HG03469 (cell line): ENCODE results near the gene TMEM179.

ENCODE experiments used
- ATAC-seq: cut with Tn5 transposase; IDR thresholded peaks from one replicate; pipeline ENCODE4 v1.9.1; 2021; ENCODE audit warnings: mild to moderate bottlenecking, moderate library complexity, moderate number of reproducible peaks; ENCODE audit not compliant: unreplicated experiment

The TMEM179 gene

GRCh38 chr14:104600141-104600643 is 4.4 kb downstream of the TMEM179 start:
- no peak for ATAC-seq

- no peak for ATAC-seq
Observed at GRCh38 chr14:104599446-104599845, 5.1 kb downstream of the TMEM179 start.

GRCh38 chr14:104598910-104599273 is 5.7 kb downstream of the TMEM179 start:
- no peak for ATAC-seq

DNA sequence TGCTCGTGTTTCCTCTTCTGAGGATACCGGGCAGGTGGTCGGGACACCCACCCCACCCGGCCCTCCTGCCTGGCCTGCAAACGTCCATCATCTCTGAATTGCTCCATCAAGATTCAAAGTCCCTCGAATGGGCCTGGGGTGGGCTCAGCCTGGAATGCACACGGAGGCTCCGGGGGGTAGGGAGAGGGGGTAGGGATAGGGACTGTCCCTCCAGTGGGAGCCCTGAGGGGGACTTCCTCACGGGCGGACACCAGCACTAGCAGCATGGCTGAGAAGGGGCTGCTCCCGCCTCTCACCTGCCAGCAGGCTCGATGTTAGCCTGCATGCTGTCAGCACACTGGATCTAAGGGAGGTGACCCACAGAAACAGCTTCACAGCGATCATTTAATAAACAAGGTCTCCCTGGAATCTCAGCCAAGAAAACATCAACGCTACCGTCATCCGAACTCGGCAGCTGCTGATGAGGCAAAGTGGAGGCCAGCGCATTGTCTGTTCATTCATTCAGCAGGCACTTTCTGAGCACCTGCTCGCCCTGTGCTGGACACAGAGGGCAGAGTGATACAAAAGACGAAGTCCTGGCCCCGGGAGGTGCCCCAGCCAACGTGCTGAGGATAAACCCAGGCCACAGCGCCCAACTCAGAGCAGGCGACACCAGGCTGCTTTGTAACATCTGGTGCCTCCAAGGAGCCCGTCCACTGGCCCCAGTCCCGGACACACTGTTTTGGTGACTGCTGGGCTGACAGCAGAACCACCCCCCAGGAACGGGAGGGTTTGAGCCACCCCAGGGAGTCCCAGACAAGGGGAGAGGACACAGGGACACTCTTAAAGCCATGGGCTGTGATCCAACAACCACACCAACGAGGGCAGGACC is 6.3 kb downstream of the TMEM179 start:
- no peak for ATAC-seq

GRCh38 chr14:104597576-104597975 is 7.0 kb downstream of the TMEM179 start:
- no peak for ATAC-seq

GRCh38 chr14:104596927-104597351 is 7.6 kb downstream of the TMEM179 start:
- no peak for ATAC-seq

- ATAC-seq, result no peak
Observed at GRCh38 chr14:104596451-104596918, 8.1 kb downstream of the TMEM179 start.

DNA sequence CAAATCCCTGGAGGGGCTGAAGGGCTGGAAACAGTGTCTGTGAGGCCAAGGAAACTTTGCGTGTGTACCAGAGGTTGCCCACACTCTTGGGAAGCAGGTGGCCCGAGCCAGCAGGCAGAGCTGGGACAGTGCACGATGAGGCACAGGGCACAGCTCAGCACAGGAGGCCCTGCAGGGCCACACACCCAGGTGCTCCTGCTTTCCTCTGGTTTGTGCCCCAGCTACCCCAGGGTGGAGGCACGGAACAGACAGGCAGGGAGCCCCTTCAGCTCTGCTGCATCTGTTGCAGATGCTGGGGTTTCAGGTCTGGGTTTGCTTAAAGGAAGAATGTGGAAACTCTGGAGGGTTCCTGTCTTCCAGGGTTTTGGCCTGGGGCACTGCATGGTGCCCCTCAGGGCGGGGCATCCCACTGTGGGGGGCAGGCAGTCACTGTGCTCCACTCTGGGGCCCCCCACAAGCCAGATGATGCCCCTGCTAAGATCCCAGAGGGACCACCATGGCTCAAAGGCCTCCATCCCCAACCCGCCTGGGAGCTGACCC is 8.6 kb downstream of the TMEM179 start:
- no peak for ATAC-seq

GRCh38 chr14:104595116-104595675 is 9.4 kb downstream of the TMEM179 start:
- ATAC-seq, result no peak

DNA sequence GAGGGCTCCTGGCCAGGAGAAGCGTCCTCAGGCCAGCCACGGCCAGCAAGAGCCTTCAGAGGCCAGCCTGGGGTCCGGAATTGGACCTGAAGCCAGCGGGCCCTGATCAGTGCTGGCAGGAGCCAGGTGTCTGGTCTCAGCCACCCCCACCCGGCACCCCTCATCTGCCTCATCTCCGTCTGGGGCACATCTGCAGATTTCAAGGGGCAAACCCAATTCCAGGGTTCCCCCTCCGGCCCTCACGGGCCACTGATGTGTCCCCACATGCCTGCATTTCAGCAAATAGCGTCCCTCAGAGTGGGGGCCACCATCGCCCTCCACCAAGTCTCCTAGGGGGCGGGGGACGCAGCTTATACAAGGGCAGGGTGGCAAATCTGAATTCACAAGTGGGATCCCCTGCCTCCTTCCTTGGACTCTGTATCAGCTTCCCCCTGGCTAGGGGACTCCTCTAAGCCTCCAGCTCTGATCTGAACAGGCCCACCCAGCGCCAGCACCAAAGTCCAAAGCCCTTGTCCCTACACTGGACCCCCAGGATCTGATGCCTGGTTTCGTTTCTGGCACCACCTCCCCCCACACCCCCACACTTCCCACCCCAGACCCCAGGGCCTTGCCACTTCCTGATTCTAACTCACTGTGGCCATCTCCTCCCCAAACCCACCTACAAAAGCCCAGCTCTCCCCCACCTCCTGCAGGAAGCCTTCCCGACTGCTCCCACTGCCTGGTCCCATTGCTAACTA is 10.1 kb downstream of the TMEM179 start:
- no peak for ATAC-seq

DNA sequence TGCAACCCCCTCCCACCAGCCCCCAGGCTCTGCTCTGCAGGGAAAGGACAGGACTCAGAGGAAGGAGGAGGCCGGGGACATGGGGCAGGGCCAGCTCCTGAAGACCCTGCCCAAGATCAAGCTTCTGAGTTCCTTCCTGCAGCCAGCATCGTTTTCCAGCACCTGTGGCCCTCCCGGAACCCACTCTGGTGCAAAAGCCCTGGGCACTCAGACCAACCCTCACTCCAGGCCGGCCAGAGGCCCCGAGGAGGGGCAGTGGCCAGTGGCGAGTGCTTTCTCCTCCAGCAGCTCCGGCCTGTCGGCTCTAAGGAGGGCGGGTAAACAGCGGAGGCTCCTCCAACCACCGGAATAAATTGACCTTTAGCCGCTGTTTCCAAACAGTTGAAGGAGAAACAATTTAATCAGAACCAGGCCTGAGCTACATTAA is 10.8 kb downstream of the TMEM179 start:
- no peak for ATAC-seq

DNA sequence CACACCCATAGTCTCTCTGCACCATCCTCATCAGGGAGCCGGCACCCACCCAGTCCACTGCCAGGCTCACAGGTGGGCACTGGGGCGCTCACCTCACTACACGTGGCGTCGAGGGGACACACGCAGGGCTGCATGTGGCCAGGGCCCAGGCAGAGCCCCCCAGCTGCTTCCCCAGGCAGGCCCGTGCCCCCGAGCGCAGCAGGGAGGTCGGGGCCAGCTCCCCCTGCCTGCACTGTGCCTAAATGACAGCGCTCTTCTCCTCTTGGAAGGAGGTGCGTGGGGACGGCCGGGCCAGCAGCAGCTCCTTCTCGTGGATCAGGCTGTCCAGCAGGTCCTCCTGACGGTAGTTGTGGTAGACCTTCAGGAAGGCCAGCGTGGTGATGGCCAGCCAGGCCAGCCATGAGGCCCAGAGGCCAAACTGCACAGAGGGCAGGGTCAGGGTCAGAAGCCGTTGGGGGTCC is 11.3 kb downstream of the TMEM179 start:
- ATAC-seq, result no peak

DNA sequence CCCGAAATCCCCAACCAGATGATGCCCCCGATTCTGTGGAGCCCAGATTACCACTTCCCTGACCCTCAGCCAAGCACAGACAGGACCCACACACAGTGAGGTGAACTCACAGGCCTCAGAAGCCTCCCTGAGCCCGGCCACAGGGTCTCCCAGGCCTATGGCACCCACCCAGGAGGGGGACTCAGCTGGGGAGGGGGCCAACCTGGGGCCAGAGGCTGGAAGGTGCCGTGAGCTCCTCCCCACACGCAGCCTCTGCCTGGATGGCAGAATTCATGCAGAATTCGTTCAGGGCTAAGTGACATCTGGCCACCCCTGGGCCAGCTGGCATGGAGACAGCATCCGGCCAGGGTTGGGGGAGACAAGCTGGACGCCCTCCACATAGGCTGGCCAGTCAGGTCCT is 11.8 kb downstream of the TMEM179 start:
- ATAC-seq, result no peak

GRCh38 chr14:104592292-104592672 is 12.3 kb downstream of the TMEM179 start:
- no peak for ATAC-seq

DNA sequence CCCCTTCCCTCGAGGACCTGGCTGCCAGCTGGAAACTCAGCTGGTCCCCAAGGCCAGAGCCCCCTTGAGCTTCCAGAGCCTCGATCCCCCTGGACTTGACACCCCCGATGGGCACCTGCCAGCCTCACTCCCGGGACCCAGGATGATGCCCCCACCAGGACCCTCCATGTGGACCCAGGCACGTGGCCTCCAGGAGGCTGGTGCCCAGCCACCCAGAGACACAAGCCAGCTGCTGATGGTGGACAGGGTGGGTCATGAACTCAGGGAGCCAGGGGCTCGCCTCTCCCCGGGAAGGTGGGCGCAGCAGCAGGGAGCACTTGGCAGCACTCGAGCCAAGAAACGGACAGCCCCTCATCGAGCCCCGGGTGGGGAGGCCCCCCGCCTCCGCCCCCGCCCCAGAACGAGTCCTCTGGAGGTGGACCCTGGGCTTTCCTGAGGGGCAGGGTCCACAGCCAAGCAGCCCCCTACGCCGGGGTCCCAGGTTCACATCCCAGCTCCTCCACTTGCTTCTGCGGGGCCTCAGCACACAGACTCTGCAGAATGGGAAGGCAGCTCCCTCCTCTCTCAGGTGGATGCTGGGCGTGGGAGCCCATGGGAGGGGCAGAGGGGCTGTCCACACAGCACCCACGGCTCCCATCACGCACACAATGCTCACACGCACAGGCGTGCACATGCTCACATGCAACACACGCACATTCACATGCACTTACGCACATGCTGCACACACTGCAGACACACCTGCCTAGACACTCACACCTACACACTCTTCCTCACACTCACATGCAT is 12.9 kb downstream of the TMEM179 start:
- no peak for ATAC-seq

DNA sequence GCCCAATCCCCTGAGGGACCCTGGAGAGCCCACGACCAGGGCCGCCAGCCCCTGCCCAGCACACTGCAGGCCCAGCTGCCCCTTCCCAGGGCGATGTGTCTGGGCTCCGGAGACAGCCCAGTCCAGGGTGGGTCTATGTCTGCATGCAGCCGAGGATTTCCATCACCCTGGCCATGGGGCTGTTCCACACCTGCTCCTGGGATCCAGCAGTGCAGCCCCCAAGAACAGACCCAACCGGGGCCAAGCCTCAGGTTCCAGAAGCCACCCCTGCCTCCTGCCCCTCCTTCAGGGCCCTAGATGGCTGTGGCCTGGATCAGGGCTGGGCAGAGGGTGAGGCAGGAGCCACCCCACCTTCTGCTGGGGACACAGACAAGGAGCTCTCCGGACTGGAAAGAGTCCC is 13.5 kb downstream of the TMEM179 start:
- ATAC-seq, result no peak

DNA sequence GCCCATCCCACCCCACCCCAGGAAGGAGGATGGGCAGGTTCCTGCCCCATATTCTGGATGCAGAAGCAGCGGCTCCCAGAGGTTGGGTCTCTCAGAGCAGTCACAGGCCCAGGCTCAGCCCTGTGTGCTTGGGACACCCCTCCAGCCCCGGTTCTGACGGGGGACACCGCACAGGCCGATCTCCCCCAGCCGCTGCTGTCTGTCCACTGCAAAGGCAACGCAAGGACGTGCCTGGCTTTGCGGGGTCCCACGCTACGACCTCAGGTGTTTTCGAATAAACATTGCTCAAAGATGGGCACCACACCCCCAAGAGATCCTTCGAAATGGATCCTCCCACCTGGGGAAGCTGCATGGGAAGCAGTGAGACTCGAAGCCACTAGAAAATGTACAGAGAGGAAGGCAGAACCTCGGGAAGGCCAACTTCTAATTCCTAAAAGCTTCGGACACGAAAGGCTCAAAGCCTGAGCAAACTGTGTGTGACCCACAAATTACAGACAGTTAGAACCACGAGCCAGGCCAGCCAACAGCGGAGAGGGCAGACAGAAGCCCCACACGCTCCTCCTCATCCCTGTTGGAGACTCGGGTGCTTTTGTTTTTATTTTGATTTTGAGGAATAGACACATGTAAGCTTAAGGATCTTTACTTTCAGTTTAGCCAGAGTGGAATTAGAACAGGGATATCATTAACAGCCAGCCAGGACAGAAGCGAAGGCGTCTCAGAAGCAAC is 14.2 kb downstream of the TMEM179 start:
- no peak for ATAC-seq

- no peak for ATAC-seq
Observed at GRCh38 chr14:104589338-104590195, 15.0 kb downstream of the TMEM179 start.
